Measurements from ENCODE around the gene SMIM3.

- TF ChIP-seq, protein P1, sequence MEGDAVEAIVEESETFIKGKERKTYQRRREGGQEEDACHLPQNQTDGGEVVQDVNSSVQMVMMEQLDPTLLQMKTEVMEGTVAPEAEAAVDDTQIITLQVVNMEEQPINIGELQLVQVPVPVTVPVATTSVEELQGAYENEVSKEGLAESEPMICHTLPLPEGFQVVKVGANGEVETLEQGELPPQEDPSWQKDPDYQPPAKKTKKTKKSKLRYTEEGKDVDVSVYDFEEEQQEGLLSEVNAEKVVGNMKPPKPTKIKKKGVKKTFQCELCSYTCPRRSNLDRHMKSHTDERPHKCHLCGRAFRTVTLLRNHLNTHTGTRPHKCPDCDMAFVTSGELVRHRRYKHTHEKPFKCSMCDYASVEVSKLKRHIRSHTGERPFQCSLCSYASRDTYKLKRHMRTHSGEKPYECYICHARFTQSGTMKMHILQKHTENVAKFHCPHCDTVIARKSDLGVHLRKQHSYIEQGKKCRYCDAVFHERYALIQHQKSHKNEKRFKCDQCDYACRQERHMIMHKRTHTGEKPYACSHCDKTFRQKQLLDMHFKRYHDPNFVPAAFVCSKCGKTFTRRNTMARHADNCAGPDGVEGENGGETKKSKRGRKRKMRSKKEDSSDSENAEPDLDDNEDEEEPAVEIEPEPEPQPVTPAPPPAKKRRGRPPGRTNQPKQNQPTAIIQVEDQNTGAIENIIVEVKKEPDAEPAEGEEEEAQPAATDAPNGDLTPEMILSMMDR (IDR thresholded peaks at IDR 0.05): no peak
- no peak for TF ChIP-seq POLR2AphosphoS5 (IDR thresholded peaks at IDR 0.05; ENCODE audit: insufficient read depth in 1 of 2, low read depth in 1 of 2)
- TF ChIP-seq POLR2A (IDR thresholded peaks at IDR 0.05): no peak
Observed at GRCh38 chr5:150766251-150766650, 12.3 kb upstream of the SMIM3 start.
